GM19467 (cell line): ENCODE measurements around the gene WDR48.

Experiments used
- ATAC-seq: cut with Tn5 transposase; IDR thresholded peaks from one replicate; pipeline ENCODE4 v1.9.1; 2021; ENCODE audit warnings: mild to moderate bottlenecking, moderate library complexity; ENCODE audit not compliant: unreplicated experiment

Gene WDR48

DNA sequence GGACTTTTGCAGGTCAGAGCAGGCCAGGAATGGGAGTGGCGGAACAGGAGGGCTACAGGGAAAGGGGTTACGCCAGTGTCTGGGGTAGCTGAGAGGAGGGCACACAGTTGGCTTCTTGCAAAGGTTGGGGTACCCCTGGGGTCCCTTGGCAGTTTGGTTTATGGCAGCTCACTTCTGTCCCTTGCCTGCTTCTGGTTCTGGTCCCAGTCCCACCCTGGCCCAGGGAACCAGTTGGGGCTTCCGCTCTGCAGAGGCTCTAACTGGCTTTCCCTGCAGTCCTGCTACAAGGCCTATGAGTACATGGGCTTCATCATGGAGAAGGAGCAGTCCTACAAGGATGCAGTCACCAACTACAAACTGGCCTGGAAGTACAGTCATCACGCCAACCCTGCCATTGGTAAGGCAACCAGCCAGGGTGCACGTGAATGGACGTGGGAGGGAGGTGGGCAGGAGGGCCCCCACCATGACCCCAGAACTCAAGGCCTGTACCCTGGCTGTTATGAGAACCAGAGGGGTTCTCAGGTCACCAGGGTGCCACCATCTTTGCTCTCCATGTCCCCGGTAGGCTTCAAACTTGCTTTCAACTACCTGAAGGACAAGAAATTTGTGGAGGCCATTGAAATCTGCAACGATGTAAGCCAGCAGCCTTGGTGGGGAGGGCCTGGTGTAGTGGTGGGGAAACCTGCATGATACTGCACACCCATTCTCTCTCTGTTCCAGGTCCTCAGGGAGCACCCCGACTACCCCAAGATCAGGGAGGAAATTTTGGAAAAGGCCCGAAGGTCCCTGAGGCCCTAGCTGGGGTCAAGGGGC lies 86.4 kb downstream of the WDR48 start:
- ATAC-seq: no peak

DNA sequence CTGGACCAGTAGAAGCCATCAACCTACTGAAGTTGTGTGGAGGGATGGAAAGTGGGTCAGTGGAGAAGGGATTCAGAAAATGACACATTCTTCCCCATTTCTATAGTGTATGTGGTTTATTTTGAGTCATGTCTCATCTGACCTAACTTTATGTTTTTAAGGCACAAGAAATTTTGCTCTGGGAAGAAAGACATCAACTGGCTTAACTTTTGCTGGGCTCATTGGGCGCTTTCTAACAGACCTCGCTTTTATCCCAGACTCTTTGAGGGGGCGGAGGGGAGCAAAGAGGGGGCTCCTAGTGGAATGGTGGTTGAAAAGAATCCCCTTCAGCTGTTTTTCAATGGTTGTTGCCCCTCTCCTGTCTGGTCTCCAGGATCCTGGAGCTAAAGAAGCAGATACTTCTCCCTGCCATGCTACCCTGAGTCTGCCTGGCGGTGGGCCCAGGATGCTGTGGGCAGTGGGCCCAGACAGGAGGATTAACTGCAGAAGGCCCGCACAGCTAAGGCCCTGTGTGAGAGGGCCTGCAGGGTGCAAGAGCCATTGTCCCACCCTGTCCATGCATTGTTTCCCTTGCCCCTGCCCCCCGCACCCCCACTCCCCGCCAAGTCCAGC lies 87.1 kb downstream of the WDR48 start:
- ATAC-seq: no peak

DNA sequence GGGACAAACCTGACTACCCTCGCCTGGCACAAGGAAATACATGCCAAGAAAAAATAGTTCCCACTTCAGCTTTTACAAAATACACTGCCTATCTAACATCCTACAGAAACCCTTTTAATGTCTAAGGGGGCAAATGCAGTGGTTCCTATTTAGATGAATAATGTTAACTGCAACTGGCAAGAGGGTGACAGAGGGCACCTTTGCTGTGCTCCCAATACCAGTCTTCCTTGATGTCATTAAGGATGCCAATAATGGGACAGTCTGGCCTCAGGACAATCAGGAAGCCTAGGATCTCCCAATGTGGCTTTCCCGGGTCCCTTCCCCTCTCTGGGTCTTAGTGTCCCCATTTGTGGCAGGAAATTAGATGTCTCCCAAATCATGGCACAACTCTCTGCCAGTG lies 87.6 kb downstream of the WDR48 start:
- ATAC-seq: no peak

DNA sequence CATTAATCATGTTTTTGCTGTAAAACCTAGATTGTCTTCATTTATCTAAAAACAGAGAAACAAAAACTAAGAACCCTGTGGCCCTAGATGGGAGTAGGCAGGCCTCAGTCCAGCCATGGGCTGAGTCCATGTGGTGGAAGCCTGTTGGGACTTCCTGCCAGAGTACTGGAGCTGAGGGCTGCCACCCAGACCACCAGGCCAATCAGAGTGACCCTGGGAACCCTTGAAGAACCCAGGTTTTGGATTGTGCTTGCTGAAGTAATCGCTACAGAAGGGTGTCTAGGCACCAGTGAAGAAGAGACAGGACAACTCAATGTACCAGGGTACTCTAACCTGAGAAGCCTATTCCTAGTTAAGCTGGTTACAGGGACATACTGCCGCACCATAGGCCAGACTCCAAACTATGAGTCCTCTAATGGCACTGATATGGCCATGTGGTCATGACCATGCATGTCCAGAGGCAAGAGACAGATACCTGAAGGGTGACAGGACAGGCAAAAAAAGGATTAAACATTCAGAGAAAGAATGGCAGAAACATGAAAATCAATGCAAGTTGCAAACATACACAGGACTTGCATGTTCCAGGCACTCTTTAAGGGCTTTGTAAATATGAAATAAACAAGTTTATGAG lies 88.6 kb downstream of the WDR48 start:
- no peak for ATAC-seq

DNA sequence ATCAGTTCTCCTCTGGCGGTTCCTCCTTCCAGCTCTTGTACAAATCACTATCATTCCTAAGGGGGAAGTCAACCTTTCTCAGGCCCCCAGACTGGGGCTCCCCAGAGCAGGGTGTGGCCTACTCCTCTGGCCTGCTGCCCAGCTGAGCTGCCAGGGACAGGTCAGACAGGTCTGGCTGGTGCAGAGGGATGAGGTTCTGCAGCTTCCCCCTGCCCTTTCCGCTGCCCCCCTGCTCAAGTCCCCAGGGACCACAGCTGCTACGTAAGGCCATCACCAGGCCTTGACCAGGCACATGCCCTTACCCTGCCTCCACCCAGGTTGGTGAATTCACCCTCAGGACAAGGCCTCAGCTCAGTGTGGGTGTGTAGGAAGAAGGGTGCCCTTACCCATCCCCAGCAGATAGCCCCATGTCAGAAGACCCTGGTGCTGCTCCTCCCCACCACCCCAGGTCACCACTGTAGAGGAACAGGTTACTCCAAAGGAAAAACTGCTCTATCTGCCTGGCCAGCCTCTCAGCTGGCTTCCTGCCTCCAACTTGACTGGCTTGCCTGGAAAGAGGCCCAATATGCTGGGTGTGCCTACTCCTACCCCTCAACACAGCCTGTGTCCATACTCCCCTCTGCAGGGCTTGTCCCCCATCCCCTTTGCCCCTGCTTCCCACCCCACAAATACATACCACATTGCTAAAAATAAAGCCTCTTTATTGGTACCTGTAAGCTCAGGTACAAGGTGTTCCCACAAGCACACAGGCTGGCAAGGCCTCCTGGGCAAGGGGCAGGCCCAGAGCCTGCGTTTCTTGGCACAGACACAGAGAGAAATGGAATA lies 89.6 kb downstream of the WDR48 start:
- ATAC-seq: no peak

DNA sequence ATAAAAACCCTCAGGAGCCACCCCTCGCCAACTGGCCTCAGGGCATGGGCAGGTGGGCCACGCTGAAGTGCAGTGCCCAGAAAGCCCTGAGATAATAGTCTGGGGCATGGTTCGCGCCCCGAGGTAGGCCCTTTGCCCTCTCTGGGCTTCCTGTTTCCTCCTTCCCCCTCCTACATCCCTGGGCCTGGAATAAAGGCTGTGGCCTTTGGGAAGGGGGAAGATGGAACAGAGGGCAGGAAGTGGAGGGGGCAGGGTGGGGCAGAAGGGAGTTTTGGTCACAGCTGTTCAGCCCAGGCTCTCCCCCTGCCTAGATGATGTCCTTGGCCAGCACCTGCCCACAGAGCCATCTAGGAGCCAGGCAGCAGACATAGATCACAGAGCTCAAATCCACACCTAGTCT lies 90.3 kb downstream of the WDR48 start:
- ATAC-seq: no peak

DNA sequence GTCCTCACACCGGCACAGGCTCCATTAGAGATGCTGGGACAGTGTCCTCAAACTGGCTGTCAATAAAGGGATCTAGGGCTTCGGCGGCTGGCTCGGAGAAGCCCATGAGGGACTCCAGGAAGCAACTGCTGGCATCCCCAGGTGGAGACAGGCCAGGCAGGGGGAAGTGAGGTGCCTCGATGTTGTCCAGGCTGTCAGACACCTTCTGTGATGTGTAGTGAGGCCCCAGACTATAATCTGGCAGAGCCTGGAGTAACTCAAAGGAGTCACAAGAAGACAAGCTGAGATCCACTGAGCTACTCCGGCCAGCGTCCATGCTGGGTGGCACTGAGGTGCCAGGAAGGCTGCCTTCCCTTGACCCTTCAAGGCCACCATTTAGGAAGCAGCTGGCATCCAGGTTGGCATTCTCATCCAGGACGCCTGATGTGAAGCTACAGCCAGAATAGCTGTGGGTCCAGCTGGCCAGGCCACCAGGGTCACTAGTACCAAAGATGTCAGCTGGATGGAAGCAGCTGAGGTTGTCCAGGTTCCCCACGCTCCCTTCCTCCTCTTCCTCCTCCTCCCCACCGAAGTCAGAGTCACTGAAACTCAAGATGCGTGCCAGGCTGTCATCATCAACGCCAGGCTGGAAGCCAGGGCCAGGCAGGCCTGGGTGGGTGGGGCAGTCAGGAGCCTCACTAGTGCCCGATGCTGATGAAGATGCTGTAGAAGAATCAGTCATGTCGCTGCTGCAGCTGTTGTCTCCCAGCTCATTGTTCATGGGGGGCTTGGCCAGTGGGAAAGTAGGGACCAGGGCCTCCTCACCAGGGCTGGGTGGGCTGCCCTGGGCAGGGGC lies 91.5 kb downstream of the WDR48 start:
- ATAC-seq: no peak

DNA sequence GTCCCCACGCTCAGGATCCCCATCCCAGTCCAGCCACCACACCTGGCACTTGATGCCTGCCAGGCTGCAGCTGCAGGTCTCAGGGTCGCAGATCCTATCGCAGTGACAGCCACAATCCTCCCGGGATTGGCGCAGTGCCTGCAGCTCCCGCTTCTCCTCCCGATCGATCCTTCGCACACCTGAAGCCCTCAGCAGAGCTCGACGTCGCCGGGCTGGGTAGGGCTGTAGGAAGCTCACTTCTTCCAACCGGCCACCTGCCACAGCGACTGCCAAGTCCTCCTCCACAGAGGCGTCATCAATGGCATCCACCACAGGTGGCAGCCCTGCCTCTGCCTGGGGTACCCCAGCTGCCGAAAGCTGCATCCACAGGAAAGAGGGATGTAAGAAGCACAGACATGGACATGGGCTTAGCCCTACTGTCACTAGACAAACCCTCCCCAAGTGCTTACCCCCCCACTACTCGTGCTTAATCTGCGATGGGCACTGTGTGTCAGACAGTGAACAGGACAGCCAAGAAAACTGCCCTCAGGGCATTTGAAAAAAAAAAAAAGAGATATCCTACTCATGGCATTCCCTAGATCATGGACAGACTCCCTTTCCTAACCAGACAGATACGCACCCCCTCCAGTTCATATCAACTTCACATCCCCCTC lies 92.4 kb downstream of the WDR48 start:
- ATAC-seq: no peak

DNA sequence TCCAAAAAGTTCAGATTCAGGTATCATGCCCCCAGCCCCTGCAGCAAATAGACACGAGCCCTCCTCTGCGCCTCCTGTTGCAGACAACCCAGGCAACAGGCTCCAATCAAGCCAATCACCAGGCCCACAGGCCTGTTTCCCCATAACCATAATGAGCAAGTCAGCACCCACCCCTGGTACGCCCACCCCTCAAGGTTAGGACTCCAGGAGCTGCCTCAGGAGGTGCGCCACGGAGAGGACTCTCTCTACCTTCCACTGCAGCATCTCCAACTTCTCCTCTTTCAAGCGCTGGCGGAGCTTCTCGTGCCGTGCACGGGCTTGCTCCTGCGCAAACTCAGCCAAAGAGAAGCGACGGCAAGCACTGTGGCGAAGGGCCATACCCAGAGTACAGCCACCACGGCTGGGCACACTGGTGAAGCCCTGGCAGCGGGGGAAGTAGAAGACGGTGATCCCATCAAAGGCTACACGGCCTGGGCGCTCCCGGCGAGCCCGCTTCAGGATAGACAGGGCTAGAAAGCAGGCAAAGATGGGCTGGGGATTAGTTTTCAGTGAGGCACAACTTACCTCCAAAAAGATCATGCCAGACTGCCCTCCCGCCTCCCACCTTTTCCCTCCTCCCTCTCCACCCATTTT lies 93.0 kb downstream of the WDR48 start:
- ATAC-seq: no peak

DNA sequence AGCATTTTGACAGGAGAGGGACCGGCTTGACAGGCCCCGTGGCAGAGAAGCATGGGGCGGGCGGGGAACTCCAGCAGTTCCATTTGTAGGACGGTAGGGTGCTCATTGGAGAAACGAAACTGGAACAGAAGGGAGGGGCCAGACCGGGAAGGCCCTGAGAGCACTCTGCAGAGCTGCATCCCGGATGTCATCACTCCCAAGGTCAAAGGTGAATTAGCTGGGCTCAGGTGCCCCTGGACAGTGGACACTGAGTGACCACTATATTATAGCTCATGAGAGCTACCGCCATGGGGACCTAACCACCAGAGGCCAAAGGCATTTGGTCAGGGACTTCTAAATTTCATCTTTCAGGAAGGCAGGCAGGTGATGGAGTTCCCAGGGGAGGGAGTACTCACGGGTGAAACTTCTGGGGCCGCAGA lies 94.3 kb downstream of the WDR48 start:
- ATAC-seq: no peak
